Stimulated activated CD4-positive, alpha-beta T cell treated with anti-CD3 and anti-CD28 coated beads, TNF-alpha, amount 100 ng/mL, for 24 hours (primary cell): ENCODE results near the gene SLC6A3.
"Not testable (repeated sequence)": the region's sequence is repeated elsewhere in the genome, so short reads cannot be mapped to it uniquely, and the experiment has no call there.

Experiments used
- DNase-seq, 3 experiments: peaks; one replicate each; pipeline ENCODE4 v3.0.0-alpha.2; 2020; ENCODE audit warnings: low read depth in 3 of 3

The SLC6A3 gene

DNA sequence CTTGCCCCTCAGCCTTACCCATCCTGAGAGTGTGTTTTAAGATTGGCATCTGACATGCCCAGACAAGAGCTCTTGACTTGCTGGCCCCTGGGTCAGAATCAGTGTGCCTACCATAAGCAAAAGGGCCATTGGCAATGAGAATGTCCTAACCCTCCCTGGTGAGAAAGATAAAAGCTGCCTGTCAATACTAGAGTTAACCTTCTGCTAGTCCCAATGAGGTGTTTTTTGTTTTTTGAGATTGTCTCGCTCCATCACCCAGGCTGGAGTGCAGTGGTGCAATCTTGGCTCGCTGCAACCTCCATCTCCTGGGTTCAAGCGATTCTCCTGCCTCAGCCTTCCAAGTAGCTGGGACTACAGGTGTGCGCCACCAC, 73.3 kb downstream of the SLC6A3 start:
- not testable (repeated sequence) for DNase-seq

DNA sequence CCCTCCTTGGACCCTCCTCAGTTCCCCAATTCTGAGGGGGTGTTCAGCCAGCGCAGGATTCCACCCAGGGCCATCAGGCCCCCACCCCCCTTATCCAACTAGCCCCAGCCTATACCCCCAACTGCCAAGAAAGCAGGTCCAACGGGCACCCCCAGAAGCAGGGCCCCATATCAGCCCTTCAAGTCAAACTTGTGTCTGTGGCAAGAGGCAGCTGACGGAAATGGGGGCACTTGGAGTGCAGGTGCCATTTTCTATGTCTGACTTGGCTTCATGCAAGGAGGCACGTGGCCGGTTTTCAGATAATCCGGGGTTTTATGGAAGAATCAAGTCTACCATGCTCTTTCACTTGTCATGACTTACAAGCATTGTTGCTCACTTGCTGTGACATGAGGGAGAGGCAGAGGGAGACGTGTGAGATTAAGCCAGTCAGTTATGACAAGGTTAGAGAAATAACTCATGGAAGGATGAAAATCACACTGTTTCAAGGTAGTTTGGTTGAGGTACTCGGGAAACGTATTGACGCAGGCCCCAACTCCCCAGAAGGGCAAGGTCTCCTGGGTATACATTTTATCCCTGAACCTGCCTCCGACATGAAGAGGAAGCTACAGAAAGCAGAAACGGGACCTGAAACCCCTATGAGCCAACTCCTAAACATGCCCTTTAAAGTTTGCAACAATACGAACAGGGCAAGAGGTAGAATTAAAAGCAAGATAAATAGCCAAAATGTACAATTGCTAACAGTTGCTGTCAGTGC, 73.8 kb downstream of the SLC6A3 start:
- no peak for DNase-seq

DNA sequence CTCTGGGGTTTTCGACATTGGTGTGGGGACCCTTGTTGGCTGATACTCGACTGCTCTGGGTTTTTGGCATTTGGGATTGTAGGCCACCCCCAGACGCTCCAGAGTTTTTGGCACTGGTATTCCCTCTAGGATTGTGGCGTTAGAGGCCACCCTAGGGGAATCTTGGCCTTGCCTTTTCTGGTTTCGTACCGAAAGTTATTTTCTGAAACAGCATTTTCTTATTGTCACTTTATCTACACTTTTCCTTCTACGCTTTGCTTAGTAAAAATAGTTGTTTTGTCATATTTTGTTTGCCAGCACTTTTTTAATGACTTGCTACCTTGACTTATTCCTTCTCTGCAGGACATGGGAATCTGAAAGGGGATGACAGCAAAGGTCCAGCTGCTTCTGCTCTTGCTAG, 75.2 kb downstream of the SLC6A3 start:
- DNase-seq = no peak

DNA sequence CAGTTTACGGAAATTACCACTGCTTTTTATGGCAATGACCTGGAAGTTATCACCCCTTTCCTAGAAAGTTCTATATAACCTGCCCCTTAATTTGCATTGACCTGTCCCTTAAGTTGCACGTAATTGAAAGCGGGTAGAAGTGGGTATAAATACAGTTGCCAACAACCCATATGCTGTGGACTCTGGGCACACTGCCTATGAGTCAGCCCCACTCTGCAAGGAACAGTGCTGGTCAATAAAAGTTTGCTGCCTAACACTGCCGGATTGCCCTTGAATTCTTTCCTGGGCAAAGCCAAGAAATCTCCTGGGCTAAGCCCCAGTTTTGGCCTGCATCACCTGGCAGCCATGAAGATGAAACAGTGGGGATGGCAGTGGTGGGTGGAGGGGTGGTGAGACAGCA, 76.5 kb downstream of the SLC6A3 start:
- DNase-seq = no peak

DNA sequence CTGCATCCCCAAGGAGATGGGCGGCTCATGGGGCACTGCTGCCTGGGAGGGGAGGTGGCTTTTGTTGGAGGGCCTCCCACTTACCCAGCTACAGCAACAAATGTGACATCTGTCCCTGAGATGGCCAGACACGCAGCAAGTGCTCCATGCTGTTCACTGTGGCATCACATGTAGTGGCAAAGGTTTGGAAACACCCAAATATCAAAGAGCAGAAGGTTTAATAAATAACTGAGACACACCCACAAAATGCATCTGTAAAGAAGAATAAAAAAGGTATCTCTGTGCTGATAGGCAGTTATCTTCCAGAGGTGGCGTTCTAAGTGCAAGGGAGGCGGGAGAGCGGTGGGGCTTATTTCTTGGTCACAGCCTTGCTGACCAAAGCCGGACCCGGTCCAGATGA, 77.0 kb downstream of the SLC6A3 start:
- no peak for DNase-seq

DNA sequence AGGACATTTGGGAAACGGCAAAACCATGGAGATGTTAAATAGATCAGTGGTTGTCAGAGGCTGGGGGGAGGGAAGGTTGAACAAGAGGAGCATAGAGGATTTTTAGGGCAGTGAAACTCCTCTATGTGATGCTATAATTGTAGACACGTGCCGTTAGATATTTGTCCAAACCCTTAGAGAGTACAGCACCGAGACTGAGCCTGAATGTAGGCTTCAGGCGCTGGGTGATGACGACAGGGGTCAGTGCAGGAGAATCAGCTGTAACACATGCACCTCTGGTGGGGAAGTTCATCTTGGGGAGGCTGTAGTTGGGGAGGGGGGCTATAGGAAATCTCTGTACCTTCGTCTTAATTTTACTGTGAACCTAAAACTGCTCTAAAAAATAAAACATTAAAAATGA, 78.1 kb downstream of the SLC6A3 start:
- no peak for DNase-seq

DNA sequence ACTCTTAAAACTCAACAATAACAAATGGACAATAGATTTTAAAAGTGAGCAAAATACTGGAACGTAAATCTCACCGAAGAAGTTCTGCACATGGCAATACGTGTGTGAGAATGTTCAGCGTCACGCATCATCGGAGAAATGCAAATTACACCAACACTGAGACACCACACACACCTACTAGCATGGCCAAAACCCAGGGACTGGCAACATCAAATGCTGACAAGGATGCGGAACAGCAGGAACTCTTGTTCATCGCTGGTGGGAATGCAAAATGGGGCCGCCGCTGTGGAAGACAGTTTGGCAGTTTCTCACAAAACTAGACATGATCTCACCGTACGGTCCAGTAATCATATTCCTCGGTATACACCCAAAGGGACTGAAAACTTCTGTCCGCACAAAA, 78.7 kb downstream of the SLC6A3 start:
- DNase-seq = no peak

DNA sequence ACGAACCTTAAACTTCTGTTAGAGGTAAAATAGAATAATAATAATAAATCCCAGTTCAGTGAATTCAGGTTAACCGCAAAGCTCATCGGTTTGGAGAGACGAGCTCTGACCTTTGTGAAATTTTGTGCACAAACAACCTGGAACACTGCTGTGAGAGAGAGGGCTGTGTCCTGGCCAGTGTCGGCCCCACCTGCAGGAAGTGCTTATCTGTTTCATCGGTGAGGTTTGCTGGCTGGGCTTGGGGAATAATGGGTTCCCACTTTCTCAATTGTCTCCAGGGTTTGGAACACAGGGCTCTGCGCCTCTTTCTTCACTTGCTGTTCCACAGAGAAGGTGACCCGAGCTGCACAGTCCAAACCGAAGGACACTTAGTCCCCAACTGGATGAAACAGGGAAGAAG, 81.0 kb downstream of the SLC6A3 start:
- DNase-seq = no peak

DNA sequence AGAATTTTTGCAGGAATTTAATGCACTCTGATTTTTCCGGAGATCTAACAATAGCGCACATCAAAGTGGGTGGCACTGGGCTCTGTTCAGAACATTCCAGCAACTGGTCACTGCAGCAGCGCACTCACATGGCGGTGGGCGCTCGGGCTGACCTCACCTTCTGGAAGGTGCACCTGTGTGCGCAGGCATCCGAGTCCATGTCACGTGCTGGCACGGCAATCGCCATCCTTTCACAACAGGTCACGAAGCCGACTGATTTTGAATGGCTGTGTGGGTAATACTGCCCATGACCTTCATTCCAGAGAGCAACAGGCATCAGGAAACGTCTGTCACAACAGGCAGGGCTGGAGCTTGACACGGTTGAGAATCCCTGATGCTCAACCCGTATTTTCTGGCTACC, 81.7 kb downstream of the SLC6A3 start:
- DNase-seq = no peak

DNA sequence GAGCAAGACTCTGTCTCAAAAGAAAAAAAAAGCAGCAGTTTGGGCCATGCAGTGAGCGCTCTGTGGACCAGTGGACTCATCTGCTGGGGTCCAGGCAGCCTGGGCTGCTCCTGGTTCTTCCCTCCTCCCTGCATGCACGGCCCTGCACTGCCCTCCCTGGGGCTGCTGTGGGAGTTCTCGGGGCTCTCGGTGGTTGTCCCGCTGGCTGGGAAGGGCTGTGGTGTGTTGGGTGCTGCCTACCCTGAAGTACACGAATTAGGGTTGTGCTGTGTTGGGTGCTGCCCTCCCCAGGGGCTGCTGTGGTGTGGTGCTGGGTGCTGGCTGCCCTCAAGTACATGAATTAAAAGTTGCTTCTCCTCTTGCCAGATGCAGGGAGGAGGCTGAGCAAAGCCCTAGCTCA, 82.1 kb downstream of the SLC6A3 start:
- DNase-seq = no peak

DNA sequence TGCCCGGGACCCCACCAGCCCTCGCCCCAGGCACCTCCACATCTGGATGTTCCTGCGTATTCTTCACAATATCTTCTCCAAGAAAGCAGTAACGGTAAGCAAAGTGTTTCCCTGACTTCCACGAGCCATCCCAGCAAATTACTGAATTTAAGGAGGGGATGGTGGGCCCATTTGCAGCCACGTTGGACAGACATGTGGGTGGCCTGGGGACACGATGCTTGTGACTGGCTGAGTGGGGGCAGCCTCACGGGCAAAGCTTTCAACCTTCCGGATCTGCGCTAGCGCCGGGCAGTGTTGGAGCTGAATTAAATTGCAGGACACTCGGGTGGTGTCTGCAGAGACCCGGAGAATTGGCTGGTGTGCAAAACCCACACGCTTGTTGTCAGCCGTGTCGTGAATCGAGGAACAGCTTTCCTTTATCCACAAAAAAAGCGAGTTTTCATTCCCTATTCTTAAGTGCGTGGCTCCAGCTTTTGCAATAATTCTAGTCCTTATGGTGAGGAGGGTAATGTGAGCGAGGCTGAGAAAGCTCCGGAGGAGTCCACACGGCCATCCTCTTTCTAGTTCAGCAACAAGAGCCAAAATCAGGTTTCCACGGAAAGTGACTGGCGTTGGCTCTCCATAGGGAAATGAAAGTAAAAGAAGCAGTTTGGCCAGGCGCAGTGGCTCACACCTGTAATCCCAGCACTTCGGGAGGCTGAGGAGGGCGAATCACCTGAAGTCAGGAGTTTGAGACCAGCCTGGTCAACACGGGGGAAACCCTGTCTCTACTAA, 82.8 kb downstream of the SLC6A3 start:
- no peak for DNase-seq

DNA sequence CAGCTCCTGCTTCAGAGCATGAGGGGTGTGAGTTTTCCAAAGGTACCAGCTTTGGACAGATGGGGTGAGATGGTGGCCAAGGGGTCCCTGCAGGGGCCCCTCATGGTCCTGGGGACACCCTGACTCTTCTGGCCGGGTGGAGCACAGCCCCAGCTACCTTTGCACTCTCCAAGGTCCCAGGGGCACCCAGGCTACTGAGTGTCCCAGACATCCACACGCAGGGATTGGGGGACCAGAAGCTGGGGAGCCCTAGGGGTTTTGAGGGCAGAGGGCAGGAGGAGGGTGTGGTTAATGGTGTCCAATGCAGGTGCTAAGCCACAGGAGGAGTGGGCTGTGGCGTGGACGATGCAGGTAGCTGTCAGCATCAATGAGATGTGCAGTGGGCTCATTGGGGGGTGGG, 84.4 kb downstream of the SLC6A3 start:
- no peak for DNase-seq

DNA sequence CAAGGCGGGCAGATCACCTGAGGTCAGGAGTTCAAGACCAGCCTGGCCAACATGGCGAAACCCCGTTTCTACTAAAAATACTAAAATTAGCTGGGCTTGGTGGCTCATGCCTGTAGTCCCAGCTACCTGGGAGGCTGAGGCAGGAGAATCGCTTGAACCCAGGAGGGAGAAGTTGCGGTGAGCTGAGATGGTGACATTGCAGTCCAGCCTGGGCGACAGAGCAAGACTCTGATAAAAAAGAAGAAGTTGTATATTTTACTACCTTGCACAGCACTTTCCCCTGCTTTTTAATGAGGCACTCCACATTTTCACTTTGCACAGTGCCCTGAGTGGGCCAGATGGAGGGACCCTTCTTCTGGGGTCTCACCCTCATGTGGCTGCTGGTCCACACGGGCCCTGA, 84.9 kb downstream of the SLC6A3 start:
- not testable (repeated sequence) for DNase-seq

DNA sequence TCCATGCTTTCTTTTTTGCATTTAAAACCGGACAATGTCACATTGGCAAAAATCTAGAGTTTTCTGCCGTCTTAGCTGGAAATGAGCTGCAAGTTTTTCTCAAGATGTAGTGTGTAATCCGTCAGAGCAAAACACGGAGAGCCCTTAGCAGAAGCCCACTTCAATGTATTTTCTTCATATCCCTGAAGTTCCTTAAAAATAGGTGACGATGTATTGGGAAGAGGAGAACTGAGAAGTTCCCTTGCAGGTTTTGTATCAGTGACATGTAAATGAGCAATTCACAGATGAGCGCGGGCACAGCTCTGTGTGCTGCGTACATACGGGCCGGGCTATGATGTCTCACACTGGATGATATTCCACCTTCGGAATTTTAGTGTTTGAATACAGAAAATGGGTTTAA, 85.5 kb downstream of the SLC6A3 start:
- DNase-seq = no peak

DNA sequence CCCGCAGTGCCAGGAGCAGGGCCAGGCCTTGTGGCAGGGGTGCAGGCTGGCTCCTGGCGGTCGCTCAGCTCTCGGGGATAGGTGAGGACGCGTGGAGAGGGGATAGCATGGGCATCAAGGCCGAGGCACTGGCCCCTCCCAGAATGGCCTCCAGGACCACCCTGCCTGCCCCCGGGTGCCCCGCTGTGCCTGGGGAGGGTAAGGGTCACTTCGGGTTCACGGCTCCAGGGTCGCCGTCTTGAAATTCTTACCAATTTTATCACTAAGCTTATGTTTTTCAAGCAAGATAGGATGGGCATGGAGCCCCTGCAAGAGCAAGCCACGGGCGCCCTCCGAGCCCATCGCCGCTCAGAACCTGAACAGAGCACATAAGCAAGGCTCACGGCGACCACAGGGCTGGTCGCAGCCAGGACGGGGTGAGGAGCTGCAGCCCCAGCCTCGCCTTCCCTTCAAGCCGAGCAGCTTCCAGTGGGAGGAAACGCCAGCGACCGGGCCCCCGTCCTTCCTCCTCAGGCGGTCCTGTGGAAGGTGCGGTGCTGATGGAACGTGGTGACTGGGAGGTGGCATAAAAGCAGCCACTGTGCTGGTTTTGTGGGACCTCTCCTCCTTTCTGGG, 86.1 kb downstream of the SLC6A3 start:
- DNase-seq = no peak

DNA sequence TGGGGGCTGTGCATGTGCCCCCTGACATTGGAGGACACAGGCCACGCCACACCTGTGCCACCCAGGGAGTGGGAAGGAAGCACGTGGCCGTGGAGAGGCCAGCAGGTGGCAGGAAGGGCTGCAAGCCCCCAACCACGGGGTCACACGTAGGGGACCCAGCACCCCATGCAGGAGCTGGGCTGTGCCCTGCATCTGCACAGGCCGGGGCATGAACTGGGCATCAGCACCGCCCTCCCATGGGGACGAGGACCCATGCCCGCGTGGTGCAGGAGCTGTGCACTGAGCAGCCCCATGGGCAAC, 86.6 kb downstream of the SLC6A3 start:
- DNase-seq = no peak

DNA sequence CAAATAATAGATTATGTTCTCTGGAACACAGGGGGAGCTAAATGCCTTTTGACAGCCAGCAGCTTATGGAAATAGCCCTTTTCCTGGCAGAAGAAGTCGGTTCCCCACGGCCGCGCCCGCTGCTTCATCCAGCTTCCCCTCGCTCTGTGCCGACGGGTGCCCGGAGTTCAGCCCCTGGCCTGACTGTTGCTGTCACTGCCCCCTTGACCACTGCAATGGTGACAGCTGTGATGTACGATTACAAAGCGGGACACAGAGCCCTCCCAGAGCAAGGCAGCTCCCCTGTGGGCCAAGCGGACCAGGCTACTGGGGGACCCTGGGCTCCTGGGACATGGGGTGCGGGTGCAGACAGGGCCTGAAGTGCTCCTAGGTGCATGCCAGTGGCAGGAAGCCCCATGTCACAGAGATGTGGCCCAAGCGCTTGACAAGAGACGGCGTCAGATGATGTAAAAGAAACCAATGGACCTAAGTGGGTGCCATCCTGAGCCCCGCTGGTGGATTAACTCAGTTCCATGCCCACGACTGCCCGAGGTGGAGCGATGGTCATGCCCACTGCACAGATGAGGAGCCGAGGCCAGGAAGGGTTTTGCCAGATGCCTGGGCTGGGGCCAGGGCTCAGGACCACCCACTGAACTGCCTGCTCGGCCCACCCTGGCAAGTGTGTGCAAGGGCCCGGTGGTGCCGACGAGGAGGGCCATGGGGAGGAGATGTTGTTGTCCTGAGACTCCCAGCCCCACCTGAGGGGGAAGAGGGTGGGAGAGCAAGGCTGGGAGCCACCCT, 87.1 kb downstream of the SLC6A3 start:
- DNase-seq = no peak

DNA sequence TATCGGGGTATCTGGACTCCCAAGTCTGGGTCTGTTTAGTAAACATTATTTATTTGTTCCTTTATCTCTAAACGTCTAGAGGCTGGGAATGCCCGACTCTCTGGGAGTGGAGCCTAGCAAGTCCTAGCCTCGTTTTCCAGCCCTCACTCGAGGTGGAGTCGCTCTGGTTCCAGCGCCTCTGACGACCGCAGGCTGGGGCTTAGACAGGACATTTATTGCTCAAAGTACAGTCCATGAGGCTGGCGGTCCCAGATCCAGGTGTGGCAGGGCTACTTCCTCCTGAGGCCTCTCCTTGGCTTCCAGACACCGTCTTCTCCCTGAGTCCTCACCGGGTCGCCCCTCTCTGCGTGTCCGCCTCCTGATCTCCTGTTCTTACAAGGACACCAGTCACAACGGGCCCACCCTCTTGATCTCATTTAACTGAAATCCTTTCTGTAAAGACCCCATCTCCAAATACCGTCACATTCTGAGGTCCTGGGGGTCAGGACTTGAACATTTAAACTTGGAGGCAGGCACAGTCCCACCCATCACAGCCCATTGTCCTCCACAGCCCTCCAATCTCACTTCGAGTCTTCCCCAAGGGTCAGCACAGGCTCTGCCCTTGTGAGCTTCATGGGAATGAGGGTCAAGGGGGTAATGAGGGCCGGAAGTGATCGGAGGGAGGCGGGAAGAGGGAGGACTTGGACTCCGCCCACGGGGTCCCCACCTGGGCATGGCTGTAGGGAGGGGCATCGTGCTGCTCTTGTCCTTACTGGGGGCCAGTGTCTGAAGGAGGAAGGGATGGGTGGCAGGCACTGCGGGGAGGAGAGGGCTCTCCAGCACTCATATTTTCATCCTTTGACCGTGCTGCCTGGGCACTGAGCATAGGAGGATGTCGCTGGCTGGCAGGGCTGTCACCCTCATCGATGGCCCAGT, 88.1 kb downstream of the SLC6A3 start:
- DNase-seq = no peak

DNA sequence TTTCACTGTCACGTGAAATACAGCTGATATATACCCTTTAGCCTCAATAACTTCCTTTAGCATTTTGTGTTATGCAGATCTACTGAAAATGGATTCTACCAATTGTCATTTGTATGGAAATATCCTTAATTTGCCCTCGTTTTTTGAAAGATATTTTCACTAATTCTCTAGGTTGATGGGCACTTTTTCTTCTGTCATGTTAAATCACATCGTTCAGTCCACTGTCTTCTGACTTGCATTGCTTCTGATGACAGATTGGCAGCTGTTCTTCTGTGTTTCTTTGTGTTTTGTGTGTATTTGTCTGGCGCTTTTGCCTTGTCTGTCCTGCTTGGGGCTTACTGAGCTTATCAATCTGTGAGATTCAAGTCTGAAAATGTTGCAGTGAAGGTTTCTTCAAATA, 90.7 kb downstream of the SLC6A3 start:
- no peak for DNase-seq

DNA sequence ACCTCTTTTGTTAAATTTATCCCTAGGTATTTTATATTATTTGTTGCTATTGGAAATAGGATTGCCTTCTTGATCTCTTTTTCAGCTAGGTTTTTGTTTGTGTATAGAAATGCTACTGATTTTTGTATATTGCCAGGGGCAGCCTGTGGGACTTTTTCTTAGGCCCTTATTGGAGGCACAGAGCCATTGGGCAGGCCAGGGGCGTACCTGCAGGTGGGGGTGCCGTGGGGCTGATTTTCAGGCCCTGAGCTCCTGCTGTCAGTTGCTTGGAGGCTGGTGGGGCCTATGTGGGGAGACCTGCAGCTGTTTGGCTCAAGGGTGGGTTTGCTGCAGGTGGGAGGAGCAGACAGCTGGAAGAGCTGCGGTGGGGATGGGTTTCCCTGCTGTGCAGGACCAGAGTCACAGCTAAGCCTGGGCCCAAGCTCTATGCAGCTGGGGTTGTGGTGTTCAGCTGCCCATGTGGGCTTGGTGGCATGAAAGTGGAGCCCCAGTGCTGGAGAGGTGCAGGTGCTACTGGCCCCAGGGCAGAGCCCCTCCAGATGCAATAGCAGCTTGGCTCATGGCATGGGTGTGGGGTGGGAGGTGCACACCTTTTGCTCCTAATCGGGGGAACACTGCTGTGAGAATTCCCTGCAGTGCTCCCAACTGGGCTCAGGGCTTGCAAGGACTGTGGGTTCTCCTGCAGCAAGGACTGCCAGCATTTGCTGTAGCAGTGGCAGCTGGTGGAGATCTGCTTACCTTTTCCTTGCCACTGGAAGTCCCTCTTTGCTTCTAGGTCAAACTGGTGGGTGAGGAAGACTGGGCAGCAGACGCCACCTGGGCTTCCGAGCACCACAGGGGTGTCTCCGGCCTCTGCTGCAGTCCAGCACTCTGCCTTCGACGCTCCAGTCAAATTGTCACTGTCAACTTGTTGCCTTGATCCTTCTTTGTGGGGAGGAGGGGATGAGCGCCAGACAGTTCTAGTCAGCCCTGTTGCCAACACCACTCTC, 92.7 kb downstream of the SLC6A3 start:
- no peak for DNase-seq
